Caco-2 (cell line): ENCODE data around the gene TUBB4A. TPM values are rescaled to one million over a fixed set of nuclear protein-coding genes. Genes with fewer than 3 reads are reported as not detected.

Experiments used
- BruUV-seq: library from RNA; stranded (reverse); fragments of 400-500 nt; replicated peaks from 2 replicates; lab custom pipeline; 2021; lab: Mats Ljungman, UMichigan
- CTCF ChIA-PET: fragments of 300-600 bp; sonication (Branson Sonifier 250); formaldehyde crosslinking; loops from one replicate; lab custom pipeline; 2022; ENCODE audit warnings: antibody characterized with exemption; lab: Charles Lee
- POLR2A ChIA-PET: fragments of 300-600 bp; sonication (Branson Sonifier 250); formaldehyde crosslinking; loops from one replicate; lab custom pipeline; 2022; ENCODE audit warnings: antibody characterized with exemption; lab: Charles Lee
- DNase-seq, 2 experiments: peaks; one replicate each; pipeline versions ENCODE4 v3.0.0 to v3.0.0-alpha.2; 2020 to 2022
- H3K27me3 ChIP-seq: replicated peaks from 2 replicates; pipeline ENCODE4 v1.6.0; 2011; ENCODE audit warnings: low read length; ENCODE audit not compliant: control insufficient read depth, insufficient read depth
- H3K36me3 ChIP-seq: 2 replicates; pipeline ENCODE4 v1.5.1; 2011; ENCODE audit warnings: low read length; ENCODE audit not compliant: control insufficient read depth, insufficient read depth
- H3K4me1 ChIP-seq: fragments of 250-450 bp; sonication (Bioruptor Pico); 2 replicates; pipeline ENCODE4 v1.5.1; 2020; ENCODE audit warnings: mild to moderate bottlenecking
- H3K4me3 ChIP-seq: 2 replicates; pipeline ENCODE4 v1.5.1; 2011; ENCODE audit warnings: low read depth, mild to moderate bottlenecking, control low read depth, low read length
- H3K9me3 ChIP-seq: fragments of 250-450 bp; sonication (Bioruptor Pico); 2 replicates; pipeline ENCODE4 v1.5.1; 2020; ENCODE audit warnings: mild to moderate bottlenecking, moderate library complexity
- H3K27ac Mint-ChIP-seq: one replicate; pipeline ENCODE4 v1.8.0; 2022; ENCODE audit warnings: mixed read lengths; ENCODE audit not compliant: unreplicated experiment
- H3K27me3 Mint-ChIP-seq: one replicate; pipeline ENCODE4 v1.8.0; 2022; ENCODE audit warnings: mixed read lengths; ENCODE audit not compliant: insufficient read depth, unreplicated experiment
- H3K36me3 Mint-ChIP-seq: one replicate; pipeline ENCODE4 v1.8.0; 2022; ENCODE audit warnings: mild to moderate bottlenecking, mixed read lengths; ENCODE audit not compliant: insufficient read depth, unreplicated experiment
- H3K4me1 Mint-ChIP-seq: one replicate; pipeline ENCODE4 v1.8.0; 2022; ENCODE audit warnings: low read depth, mixed read lengths; ENCODE audit not compliant: unreplicated experiment
- H3K4me3 Mint-ChIP-seq: one replicate; pipeline ENCODE4 v1.8.0; 2022; ENCODE audit warnings: mild to moderate bottlenecking, moderate library complexity, mixed read lengths; ENCODE audit not compliant: unreplicated experiment
- H3K9me3 Mint-ChIP-seq: one replicate; pipeline ENCODE4 v1.8.0; 2022; ENCODE audit warnings: mixed read lengths; ENCODE audit not compliant: unreplicated experiment
- CTCF ChIP-seq, 2 experiments: fragments of 200-600 bp in 1 of 2; IDR thresholded peaks; 1 replicate in 1 of 2; 2 replicates in 1 of 2; pipeline versions ENCODE4 v1.5.1 to v1.8.0; 2011 to 2022; ENCODE audit warnings: antibody characterized with exemption in 1 of 2, control low read depth in 1 of 2, inconsistent platforms in 1 of 2, low read depth in 1 of 2, low read length in 1 of 2, mild to moderate bottlenecking in 1 of 2, moderate library complexity in 1 of 2; ENCODE audit not compliant: insufficient read depth in 1 of 2, severe bottlenecking in 1 of 2, unreplicated experiment in 1 of 2
- intact Hi-C: fragments of 100-400 bp; cut with micrococcal nuclease; formaldehyde crosslinking; loops from one replicate; pipeline ENCODE4 v1.10.0; 2022; ENCODE audit not compliant: unreplicated experiment
- total RNA-seq: library from RNA; stranded (reverse); gene quantifications from 2 replicates; pipeline ENCODE4 v1.2.3, GENCODE V29; 2022

The TUBB4A gene
- total RNA-seq, 1 experiment from 2014 or later, result 6.0 TPM

GRCh38 chr19:6482343-6482686, 19.8 kb downstream of the TUBB4A start:
- no peak for TF ChIP-seq CTCF (IDR thresholded peaks at IDR 0.05; ENCODE audit: insufficient read depth in 1 of 2, low read depth in 1 of 2, low read length in 1 of 2, severe bottlenecking in 1 of 2, unreplicated experiment in 1 of 2)
- intact Hi-C loops, result no loop called here
- POLR2A ChIA-PET, result no interaction called here

DNA sequence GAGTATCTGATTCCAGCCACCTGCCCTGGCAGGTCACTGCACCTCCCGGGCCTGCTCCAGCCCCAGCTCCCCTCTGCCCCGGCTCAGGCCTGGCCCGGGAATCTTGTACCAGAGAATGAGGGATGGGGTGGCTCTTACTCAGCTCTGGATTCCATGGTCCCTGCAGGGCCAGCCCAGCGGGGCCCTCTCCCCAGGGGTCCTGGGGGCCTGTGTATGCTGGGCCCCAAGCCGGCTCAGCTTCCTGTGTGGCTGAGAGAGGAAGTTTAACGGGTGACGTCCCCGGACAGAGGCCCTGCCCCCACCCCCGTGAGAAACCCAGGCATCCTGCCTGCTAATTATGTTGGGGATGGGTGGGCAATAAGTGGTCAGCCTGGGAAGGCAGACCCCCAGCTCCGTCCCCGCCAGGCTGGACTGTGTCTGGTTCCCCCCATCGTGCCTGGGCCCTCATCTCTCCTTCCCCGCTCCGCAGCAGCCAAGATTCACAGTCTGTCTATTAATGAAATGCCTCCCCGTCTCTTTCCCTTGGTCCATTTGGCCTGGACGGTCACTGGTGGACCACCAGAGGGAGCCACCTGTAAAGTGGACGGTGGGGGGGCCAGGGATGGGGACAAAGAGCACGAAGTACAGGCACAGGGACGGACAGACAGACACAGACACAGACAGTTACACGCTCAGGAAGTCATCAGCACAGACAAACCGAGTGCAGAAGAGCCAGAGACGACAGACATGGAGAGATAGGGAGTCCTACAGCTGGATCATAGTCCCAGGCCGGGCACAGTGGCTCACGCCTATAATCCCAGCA, 20.4 kb downstream of the TUBB4A start, which contains the start of gene DENND1C:
DENND1C (minus strand) TSS at position 247 of the 802 bp plus-strand sequence; CDS start at position 155, 92 bp downstream.
- no TSS peak for BruUV-seq
- no peak within 1 kb of the TSS for H3K4me3 Mint-ChIP-seq
- no peaks in the 10 kb centered on the region for H3K27me3 ChIP-seq
- DNase-seq, result peak in 1 of 2 experiments; percentile 45
- CTCF ChIA-PET, result interaction anchor here (0.5 to 0.7 kb wide), 3 partner anchors 19 to 1334 kb away, joined by 3 to 6 read pairs (median 5); no protein-coding TSS in a partner anchor
- no peaks in the 10 kb centered on the region for H3K9me3 ChIP-seq
- no peak within 1 kb of the TSS for H3K4me3 ChIP-seq
- no peaks in the 10 kb centered on the region for H3K9me3 Mint-ChIP-seq
- no peaks in the 10 kb centered on the region for H3K27me3 Mint-ChIP-seq
- peaks cover 4% of the 10 kb centered on the region for H3K4me1 ChIP-seq
- H3K36me3 ChIP-seq, result no peaks in the 10 kb centered on the region
- intact Hi-C loops, result no loop called here
- H3K27ac Mint-ChIP-seq, result no peak within 1 kb of the TSS
- POLR2A ChIA-PET, result no interaction called here
- peak; percentile 49 to 56 for TF ChIP-seq CTCF (IDR thresholded peaks at IDR 0.05; ENCODE audit: insufficient read depth in 1 of 2, low read depth in 1 of 2, low read length in 1 of 2, severe bottlenecking in 1 of 2, unreplicated experiment in 1 of 2)
- H3K4me1 Mint-ChIP-seq, result no peaks in the 10 kb centered on the region
- peaks cover 6% of the 10 kb centered on the region for H3K36me3 Mint-ChIP-seq

More at GRCh38 chr19:6482343-6482686, 19.8 kb downstream of the TUBB4A start:
- no peaks in the 10 kb centered on the region for H3K27me3 ChIP-seq
- no peak for DNase-seq
- no peak overlapping the region for H3K27ac Mint-ChIP-seq
- no peaks in the 10 kb centered on the region for H3K4me1 Mint-ChIP-seq
- no peaks in the 10 kb centered on the region for H3K9me3 Mint-ChIP-seq
- H3K36me3 Mint-ChIP-seq, result peaks cover 6% of the 10 kb centered on the region
- no peak overlapping the region for H3K4me3 Mint-ChIP-seq
- no peaks in the 10 kb centered on the region for H3K36me3 ChIP-seq
- H3K27me3 Mint-ChIP-seq, result no peaks in the 10 kb centered on the region
- no peak overlapping the region for H3K4me3 ChIP-seq
- BruUV-seq, result no TSS peak
- H3K9me3 ChIP-seq, result no peaks in the 10 kb centered on the region
- CTCF ChIA-PET, result interaction anchor here (0.7 kb wide), 1 partner anchor 57 kb away, joined by 6 read pairs; no protein-coding TSS in a partner anchor
- no peaks in the 10 kb centered on the region for H3K4me1 ChIP-seq

DNA sequence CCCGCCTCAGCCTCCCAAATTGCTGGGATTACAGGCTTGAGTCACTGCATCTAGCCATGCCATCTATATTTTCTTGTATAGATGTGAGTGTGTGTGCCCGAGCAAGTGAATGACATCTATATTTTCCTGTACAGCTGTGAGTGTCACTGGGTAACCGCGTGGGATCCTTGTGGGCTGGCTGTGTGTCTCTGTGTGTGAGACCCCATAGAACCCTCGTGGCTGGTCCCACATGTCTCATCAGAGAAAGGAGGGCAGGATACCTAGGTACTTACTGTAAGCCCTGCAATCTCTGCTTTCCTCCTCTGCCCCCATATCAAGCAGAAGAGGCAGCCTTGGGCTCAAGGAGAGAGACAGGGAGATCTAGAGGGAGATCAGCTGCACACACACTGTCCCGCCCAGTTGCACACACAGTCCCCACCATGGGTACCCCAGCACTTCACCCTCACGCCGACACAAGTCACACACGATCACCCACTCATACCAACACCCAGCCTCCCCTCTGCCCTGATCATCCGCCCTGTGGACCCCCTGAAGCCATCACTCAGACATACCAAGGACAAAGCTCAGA, 21.2 kb downstream of the TUBB4A start:
- Mint-ChIP-seq H3K27me3 (no peaks in the 10 kb centered on the region), H3K36me3 (peaks cover 12% of the 10 kb centered on the region), H3K4me3 (no peak overlapping the region), H3K9me3 (no peaks in the 10 kb centered on the region), H3K4me1 (no peaks in the 10 kb centered on the region), H3K27ac (no peak overlapping the region)
- H3K4me3 ChIP-seq, result no peak overlapping the region
- ChIA-PET POLR2A (no interaction called here), CTCF (interaction anchor here (0.5 to 0.7 kb wide), 3 partner anchors 20 to 1334 kb away, joined by 3 to 5 read pairs (median 5); no protein-coding TSS in a partner anchor)
- DNase-seq, result no peak
- intact Hi-C loops, result no loop called here
- no peak for TF ChIP-seq CTCF (IDR thresholded peaks at IDR 0.05; ENCODE audit: insufficient read depth in 1 of 2, low read depth in 1 of 2, low read length in 1 of 2, severe bottlenecking in 1 of 2, unreplicated experiment in 1 of 2)
- peaks cover 5% of the 10 kb centered on the region for H3K4me1 ChIP-seq
- H3K36me3 ChIP-seq, result no peaks in the 10 kb centered on the region
- no TSS peak for BruUV-seq
- no peaks in the 10 kb centered on the region for H3K9me3 ChIP-seq
- H3K27me3 ChIP-seq, result no peaks in the 10 kb centered on the region
